Activated naive CD4-positive, alpha-beta T cell (primary cell): ENCODE results near the gene RET.

Experiments
- DNase-seq, 4 experiments: peaks; one replicate each; lab custom pipeline; 2025; lab: John Stamatoyannopoulos, UW

The RET gene

DNA sequence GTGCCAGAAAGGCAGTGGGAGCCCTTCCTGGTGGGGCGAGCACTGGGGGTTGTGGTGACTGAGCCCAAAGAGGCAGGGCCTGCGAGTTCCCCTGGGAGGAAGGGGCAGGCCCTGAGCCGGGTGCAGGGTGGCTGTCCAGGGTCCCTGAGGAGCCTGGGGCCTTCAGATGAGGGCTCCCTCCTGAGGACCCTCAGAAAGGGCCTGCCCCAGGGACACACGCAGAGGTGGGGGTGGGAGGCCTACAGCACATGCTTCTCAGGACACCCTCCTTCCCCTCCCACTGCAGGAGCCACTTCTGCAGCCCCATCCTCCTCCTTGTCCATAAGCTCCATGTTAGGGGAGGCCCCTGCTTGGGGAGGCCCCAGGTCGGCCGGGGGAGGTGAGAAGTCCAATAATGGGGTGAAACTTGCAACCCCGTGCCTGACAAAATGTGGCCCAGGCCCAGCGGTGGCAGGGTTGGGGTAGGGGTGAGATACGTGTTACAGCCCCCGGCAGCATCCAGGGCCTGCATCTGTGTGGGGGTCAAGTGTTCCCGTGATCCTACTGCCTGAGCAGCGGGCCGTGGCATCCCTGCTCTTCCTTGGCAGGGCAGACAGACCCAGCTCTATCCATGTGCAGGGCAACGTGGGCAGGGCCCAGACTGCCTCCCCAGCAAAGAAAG, 31.8 kb upstream of the RET start:
- DNase-seq, result no peak

DNA sequence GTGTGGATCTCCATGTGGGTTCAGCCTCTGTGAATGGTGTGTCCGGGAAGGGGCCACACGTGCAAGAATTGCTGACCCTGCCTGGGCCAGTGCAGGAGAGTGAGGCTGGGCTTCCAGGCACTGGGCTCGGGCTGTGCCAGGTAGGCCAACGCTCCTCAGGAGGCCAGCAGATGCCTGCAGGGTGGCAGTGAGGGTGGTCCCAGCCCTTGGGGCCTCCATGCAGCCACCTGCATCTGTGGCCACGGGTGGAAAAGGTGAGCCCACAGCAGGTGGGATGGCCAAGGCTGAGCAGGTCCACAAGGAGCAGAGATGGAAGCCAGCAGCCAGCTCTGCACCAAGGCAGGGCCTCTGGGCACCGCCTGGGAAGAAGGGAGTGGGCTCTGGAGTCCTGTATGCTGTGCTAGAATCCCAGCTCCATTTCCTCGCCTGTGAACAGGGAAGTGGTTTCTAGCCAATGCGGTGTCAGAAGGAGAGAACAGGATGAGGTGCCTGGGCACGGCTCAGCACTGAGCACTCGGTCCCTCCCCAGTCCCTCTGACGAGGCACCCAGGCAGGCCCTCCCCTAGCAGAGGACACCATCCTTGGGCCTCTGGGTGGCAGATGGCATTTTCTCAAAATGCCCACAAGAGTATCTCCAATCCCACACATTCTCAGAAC, 31.1 kb upstream of the RET start:
- no peak for DNase-seq

GRCh38 chr10:43046288-43046991, 30.4 kb upstream of the RET start:
- no peak for DNase-seq

DNA sequence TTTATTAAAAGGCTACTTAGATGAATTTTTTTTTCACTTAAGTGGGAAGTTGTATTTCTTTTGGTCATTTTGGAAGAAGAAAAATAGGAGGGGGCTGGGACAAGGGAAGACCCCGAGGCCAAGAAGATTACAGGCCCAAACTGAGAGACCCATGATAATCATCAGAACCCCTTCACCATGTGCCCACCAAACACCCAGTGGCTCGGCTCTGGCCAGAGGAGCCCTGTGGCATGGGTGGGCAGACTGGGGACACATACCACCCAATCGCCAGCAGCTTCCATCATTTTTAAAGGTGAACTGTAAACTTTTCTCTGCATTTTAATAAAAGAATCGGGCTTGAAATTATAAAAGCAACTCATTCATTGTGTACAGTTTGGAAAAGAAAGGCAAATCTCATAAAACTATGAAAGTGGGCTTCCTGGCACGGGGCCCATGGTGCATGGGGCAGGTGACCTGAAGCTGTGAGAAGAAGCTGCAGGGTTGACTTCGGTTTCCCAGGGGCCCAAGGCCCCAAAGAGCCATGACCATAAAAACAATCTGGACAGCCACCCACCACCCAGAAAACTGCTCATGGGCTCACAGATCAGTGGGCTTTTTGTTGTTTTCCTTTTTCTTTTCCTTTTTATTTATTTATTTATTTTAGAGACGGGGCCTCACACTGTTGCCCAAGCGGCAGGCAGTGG, 29.4 kb upstream of the RET start:
- no peak for DNase-seq

- DNase-seq, result no peak
These were observed 28.4 kb upstream of the RET start for GRCh38 chr10:43048301-43049051.

- DNase-seq, result no peak
These were observed 27.8 kb upstream of the RET start for GRCh38 chr10:43049081-43049551.

GRCh38 chr10:43050011-43050410, 26.9 kb upstream of the RET start:
- DNase-seq, result no peak

- no peak for DNase-seq
These were observed 23.0 kb upstream of the RET start for GRCh38 chr10:43053825-43054224.

DNA sequence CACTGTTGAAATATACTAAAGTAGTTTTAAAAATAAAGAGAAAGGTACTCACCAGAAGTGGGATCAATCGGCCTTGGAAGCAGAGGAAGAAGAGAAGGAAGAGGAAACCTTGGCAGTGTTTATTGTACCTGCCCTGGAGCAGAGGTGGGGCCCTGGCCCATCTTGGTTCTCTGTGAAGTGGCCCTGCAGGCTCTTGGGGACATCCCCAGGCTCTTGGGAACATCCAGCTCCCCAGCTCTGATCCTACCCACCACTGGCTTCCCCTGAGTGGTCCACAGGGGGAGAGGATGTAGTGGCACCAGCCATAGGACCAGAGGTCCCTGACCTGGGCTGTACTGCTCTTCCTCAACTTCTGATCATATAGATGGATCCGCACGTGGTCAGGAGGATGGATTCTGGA, 22.3 kb upstream of the RET start:
- DNase-seq, result no peak

DNA sequence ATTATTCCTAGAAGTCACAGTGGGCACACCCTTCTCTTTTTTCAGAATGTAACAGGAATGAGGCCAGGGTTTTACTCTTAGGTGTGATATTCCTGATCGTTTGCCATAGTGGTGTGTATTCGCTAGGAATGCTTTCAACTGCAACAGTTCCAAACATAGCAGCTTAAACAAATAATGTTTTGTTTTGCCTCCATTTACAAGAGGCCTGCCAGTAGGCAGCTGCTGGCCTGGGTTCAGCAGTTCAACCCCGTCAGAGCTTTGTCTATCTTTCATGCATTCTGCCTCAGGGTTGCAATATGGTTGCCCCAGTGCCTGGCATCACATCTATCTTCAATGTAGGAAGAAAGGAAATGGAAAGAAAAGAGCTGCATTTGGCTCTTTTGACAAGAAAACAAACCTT, 21.7 kb upstream of the RET start:
- DNase-seq, result no peak

GRCh38 chr10:43055991-43056567, 20.8 kb upstream of the RET start:
- DNase-seq, result no peak

DNA sequence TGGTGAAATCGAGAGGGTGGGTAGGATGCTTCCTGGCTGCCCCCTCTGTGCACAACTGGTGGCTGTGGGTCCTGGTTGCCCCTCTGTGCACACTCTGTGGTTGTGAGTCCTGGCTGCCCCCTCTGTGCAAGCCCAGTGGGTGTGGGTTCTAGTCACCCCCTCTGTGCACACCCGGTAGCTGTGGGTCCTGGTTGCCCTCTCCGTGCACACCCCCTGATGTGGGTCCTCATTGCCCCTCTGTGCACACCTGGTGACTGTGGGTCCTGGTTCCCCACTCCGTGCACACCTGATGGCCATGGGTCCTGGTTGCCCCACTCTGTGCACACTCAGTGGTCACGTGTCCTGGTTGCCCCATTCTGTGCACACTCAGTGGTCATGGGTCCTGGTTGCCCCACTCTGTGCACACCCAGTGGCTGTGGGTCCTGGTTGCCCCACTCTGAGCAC, 20.3 kb upstream of the RET start:
- no peak for DNase-seq

GRCh38 chr10:43057231-43057711, 19.6 kb upstream of the RET start:
- no peak for DNase-seq

DNA sequence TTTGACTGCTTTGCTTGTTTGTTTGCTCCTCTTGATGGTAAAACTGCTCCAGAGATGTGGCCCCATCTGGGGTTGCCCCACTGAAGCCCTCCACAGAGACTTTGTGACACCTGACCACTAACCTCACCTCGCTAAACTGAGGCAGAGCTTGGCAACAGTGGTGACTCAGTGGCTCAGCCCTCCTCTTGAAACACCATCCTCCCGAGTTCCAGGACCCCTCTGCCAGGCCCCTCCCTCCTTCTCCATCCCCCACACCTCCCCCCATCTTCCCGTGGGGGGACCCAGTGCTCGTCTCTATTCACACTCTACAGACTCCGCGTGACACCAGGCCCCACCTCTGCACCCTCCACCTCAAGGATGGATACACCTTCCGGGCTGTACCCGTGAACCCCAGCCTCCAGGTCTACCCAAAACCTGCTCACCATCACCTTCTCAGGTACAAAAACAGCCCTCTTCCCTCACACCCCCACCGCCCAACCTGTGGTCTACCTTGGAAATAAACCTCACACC, 19.0 kb upstream of the RET start:
- no peak for DNase-seq

DNA sequence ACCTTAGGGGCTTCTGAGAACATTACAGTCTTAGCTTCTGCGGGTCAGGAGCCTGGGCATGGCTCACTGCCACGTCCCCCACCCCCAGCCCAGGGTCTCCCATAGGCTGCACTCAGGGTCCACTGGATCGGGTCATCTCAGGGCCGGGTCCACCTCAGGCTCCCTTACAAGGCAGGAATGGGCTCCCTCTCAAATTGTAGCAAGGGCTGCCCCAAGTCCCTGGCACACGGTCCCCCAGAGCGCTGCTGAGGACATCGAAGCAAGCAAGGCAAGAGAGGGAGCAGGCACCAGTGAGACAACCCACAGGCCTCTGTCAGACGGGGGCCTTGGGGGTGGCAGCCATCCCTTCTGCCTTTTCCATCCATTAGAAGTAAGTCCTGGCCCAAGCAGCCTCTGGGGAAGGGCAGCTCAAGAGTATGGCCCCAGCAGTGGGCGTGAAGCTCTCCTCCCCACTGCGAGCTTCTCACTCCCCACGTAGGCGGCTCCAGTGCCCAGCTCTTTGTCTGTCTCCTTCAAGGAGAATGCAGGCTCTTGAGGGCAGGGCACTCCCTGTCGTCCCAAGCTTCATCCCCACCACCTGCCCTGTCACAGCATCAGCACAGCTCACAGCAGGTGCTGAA, 18.0 kb upstream of the RET start:
- no peak for DNase-seq

- DNase-seq, result no peak
These were observed 17.5 kb upstream of the RET start for GRCh38 chr10:43059336-43059720.

- DNase-seq, result no peak
These were observed 17.0 kb upstream of the RET start for GRCh38 chr10:43059828-43060227.

- no peak for DNase-seq
These were observed 16.6 kb upstream of the RET start for GRCh38 chr10:43060291-43060690.

DNA sequence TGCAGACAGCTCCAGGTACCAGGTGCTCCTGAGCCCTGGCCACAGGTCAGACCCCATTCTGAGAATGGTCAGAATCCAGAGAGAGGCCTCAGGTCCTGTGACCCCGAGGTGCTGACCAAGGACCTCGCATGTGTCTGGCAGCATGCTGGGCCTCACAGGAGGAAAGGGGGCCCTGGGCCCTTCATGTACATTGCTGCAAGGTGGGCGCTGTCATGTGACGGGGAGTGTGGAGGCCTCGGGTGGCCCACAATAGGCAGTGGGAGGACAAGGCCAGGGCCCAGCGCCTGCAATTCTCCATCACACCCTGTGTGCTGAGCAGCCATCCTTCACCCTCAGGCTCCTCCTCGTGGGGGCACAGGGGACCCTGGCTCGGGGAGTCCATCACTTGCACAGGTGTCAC, 15.5 kb upstream of the RET start:
- DNase-seq, result no peak

GRCh38 chr10:43061760-43062159, 15.1 kb upstream of the RET start:
- no peak for DNase-seq
